Glomerular visceral epithelial cell (primary cell): ENCODE results near the gene AQP11.

ENCODE experiments used
- DNase-seq: peaks from one replicate; pipeline ENCODE4 v3.0.0-alpha.2; 2016; ENCODE audit errors: extremely low spot score

AQP11 gene

GRCh38 chr11:77658213-77659013 is 68.7 kb downstream of the AQP11 start:
- DNase-seq: no peak
